Uterus (tissue), 4 donors: Measurements from ENCODE around the gene ITGB5. TPM values are rescaled to one million over a fixed set of nuclear protein-coding genes. Genes with fewer than 3 reads are reported as not detected.

Source experiments
- DNase-seq, 2 donors: peaks; one replicate each; pipeline ENCODE4 v3.0.0-alpha.2; 2019 to 2020
- H3K27ac ChIP-seq, 2 donors: fragments of 200-600 bp; sonication (generic); 1 replicate in 1 of 2; 2 replicates in 1 of 2; pipeline ENCODE4 v1.5.1; 2016 to 2018
- H3K27me3 ChIP-seq, 2 donors: fragments of 200-600 bp; sonication (generic); one replicate each; pipeline ENCODE4 v1.5.1; 2018 to 2019; ENCODE audit warnings: control low read depth in 1 of 2
- H3K36me3 ChIP-seq, 2 donors: fragments of 200-600 bp; sonication (generic); one replicate each; pipeline ENCODE4 v1.5.1; 2019; ENCODE audit warnings: control low read depth in 1 of 2
- H3K4me1 ChIP-seq, 2 donors: fragments of 200-600 bp; sonication (generic); one replicate each; pipeline ENCODE4 v1.5.1; 2018 to 2019; ENCODE audit warnings: control low read depth in 1 of 2
- H3K4me3 ChIP-seq, 2 donors: fragments of 200-600 bp; sonication (generic); 1 replicate in 1 of 2; 2 replicates in 1 of 2; pipeline ENCODE4 v1.5.1; 2018 to 2019; ENCODE audit warnings: mild to moderate bottlenecking in 1 of 2
- H3K9me3 ChIP-seq, 2 donors: fragments of 200-600 bp; sonication (generic); one replicate each; pipeline ENCODE4 v1.5.1; 2019; ENCODE audit warnings: control low read depth in 1 of 2
- POLR2A ChIP-seq, 2 donors: fragments of 450-650 bp; IDR thresholded peaks; one replicate each; pipeline ENCODE4 v1.6.1; 2016; ENCODE audit warnings: antibody characterized with exemption in 2 of 2, mild to moderate bottlenecking in 1 of 2, moderate library complexity in 1 of 2
- intact Hi-C: fragments of 100-400 bp; cut with DNase I; formaldehyde crosslinking; loops from one replicate; pipeline ENCODE4 v1.15.1; 2023; ENCODE audit warnings: low total_unique reads
- total RNA-seq, 4 donors: library from RNA; depleted of rRNA in 3 of 4; stranded (reverse); fragments of >200 nt in 3 of 4; gene quantifications; one replicate each; pipeline versions ENCODE4 v1.1.0 to v1.2.4, GENCODE V29; 2014 to 2023
- TF ChIP-seq, protein P1 (sequence below), 4 experiments: fragments of 200-600 bp in 2 of 4; fragments of 450-650 bp in 2 of 4; sonication (generic) in 2 of 4; IDR thresholded peaks; one replicate each; pipeline ENCODE4 v1.5.1; 2016 to 2019; ENCODE audit warnings: antibody characterized with exemption in 4 of 4, mild to moderate bottlenecking in 2 of 4, moderate library complexity in 1 of 4
- donor health status: DM: yes; HTN: yes; CAD: no.

ITGB5 gene
- total RNA-seq = 100 to 1,000 TPM in 2 of 4 donors, 10 to 100 TPM in 2; 28.7 to 106 (median 71.6) TPM

- peak within 1 kb of the TSS; percentile 51 to 90 for H3K4me3 ChIP-seq
- H3K36me3 ChIP-seq = no peaks in the 10 kb centered on the region
- H3K27me3 ChIP-seq = no peaks in the 10 kb centered on the region
- peaks cover 0 to 7% of the 10 kb centered on the region in 2 donors for H3K4me1 ChIP-seq
- no peaks in the 10 kb centered on the region for H3K9me3 ChIP-seq
- peak; percentile 83 to 84 for DNase-seq
- intact Hi-C loops = no loop called here
- H3K27ac ChIP-seq = peak within 1 kb of the TSS; percentile 94 to 96
- TF ChIP-seq, protein P1, sequence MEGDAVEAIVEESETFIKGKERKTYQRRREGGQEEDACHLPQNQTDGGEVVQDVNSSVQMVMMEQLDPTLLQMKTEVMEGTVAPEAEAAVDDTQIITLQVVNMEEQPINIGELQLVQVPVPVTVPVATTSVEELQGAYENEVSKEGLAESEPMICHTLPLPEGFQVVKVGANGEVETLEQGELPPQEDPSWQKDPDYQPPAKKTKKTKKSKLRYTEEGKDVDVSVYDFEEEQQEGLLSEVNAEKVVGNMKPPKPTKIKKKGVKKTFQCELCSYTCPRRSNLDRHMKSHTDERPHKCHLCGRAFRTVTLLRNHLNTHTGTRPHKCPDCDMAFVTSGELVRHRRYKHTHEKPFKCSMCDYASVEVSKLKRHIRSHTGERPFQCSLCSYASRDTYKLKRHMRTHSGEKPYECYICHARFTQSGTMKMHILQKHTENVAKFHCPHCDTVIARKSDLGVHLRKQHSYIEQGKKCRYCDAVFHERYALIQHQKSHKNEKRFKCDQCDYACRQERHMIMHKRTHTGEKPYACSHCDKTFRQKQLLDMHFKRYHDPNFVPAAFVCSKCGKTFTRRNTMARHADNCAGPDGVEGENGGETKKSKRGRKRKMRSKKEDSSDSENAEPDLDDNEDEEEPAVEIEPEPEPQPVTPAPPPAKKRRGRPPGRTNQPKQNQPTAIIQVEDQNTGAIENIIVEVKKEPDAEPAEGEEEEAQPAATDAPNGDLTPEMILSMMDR (IDR thresholded peaks at IDR 0.05) = peak in 2 of 4 experiments; percentile 2 to 20
- TF ChIP-seq POLR2A (IDR thresholded peaks at IDR 0.05) = peak; percentile 63 to 64
These were observed at the start of gene ITGB5 for GRCh38 chr3:124887177-124887931. TSS of gene ITGB5 (minus strand) at chr3:124887365. CDS start at chr3:124887000, 365 bp downstream.

GRCh38 chr3:124935794-124936542 is 48.8 kb upstream of the ITGB5 start:
- intact Hi-C loops = loop anchor here (10.0 kb wide), 1 partner anchor 229 kb away; no protein-coding TSS in a partner anchor
- TF ChIP-seq, protein P1 (IDR thresholded peaks at IDR 0.05) = no peak
- no peak for TF ChIP-seq POLR2A (IDR thresholded peaks at IDR 0.05)
- H3K9me3 ChIP-seq = no peaks in the 10 kb centered on the region
- no peaks in the 10 kb centered on the region for H3K27me3 ChIP-seq
- no peaks in the 10 kb centered on the region for H3K36me3 ChIP-seq
- no peak overlapping the region for H3K27ac ChIP-seq
- no peaks in the 10 kb centered on the region for H3K4me1 ChIP-seq
- DNase-seq = no peak
- H3K4me3 ChIP-seq = no peak overlapping the region

- Histone ChIP-seq H3K4me3 (no peak overlapping the region), H3K27ac (no peak overlapping the region), H3K4me1 (no peaks in the 10 kb centered on the region), H3K27me3 (no peaks in the 10 kb centered on the region), H3K36me3 (no peaks in the 10 kb centered on the region), H3K9me3 (no peaks in the 10 kb centered on the region)
- no peak for DNase-seq
- intact Hi-C loops = loop anchor here (10.0 kb wide), 1 partner anchor 230 kb away; no protein-coding TSS in a partner anchor
- TF ChIP-seq, protein P1 (IDR thresholded peaks at IDR 0.05) = no peak
- no peak for TF ChIP-seq POLR2A (IDR thresholded peaks at IDR 0.05)
These were observed 48.1 kb upstream of the ITGB5 start for GRCh38 chr3:124935264-124935663.

GRCh38 chr3:124934577-124934976 is 47.4 kb upstream of the ITGB5 start, which contains the start of gene MUC13:
TSS of gene MUC13 (minus strand) at chr3:124934751. CDS start at chr3:124934712, 39 bp downstream.
- Histone ChIP-seq H3K27ac (no peak within 1 kb of the TSS), H3K36me3 (no peaks in the 10 kb centered on the region), H3K4me1 (no peaks in the 10 kb centered on the region), H3K4me3 (no peak within 1 kb of the TSS), H3K27me3 (no peaks in the 10 kb centered on the region), H3K9me3 (no peaks in the 10 kb centered on the region)
- intact Hi-C loops = loop anchor here (10.0 kb wide), 1 partner anchor 230 kb away; no protein-coding TSS in a partner anchor
- TF ChIP-seq POLR2A (IDR thresholded peaks at IDR 0.05) = no peak
- TF ChIP-seq, protein P1 (IDR thresholded peaks at IDR 0.05) = no peak
- DNase-seq = no peak
